GM12801 (cell line): ENCODE data around the gene GLIS1.

Experiments used
- TF ChIP-seq, protein P1 (sequence below): IDR thresholded peaks from one replicate; pipeline ENCODE4 v1.5.1; 2011; ENCODE audit warnings: control low read depth; ENCODE audit not compliant: insufficient read length; ENCODE audit errors: extremely low read depth

The GLIS1 gene

GRCh38 chr1:53505891-53506290 lies 233.1 kb downstream of the GLIS1 start:
- TF ChIP-seq, protein P1, sequence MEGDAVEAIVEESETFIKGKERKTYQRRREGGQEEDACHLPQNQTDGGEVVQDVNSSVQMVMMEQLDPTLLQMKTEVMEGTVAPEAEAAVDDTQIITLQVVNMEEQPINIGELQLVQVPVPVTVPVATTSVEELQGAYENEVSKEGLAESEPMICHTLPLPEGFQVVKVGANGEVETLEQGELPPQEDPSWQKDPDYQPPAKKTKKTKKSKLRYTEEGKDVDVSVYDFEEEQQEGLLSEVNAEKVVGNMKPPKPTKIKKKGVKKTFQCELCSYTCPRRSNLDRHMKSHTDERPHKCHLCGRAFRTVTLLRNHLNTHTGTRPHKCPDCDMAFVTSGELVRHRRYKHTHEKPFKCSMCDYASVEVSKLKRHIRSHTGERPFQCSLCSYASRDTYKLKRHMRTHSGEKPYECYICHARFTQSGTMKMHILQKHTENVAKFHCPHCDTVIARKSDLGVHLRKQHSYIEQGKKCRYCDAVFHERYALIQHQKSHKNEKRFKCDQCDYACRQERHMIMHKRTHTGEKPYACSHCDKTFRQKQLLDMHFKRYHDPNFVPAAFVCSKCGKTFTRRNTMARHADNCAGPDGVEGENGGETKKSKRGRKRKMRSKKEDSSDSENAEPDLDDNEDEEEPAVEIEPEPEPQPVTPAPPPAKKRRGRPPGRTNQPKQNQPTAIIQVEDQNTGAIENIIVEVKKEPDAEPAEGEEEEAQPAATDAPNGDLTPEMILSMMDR: no peak

GRCh38 chr1:53505401-53505800 lies 233.6 kb downstream of the GLIS1 start:
- TF ChIP-seq, protein P1: no peak

DNA sequence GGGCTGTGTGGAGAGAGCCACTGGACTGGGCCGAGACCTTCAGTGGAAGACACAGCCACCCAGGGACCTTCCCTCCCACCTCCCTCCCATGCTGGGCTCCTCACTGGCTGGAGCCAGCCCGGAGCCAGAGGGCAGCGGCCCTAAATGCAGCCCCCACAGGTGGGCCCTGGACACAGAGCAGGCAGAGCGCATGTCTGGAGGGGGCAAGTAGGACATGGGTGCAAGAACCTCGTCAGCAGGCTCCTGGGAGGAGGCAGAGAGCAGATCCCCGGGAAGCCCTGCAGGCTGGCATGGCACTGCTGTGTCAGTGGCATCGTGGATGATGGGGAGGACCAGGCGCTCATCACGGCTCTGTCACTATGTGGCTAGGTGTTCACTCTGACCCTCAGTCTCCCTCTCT lies 234.1 kb downstream of the GLIS1 start:
- TF ChIP-seq, protein P1: no peak

GRCh38 chr1:53503433-53504217 lies 235.3 kb downstream of the GLIS1 start:
- TF ChIP-seq, protein P1: no peak

DNA sequence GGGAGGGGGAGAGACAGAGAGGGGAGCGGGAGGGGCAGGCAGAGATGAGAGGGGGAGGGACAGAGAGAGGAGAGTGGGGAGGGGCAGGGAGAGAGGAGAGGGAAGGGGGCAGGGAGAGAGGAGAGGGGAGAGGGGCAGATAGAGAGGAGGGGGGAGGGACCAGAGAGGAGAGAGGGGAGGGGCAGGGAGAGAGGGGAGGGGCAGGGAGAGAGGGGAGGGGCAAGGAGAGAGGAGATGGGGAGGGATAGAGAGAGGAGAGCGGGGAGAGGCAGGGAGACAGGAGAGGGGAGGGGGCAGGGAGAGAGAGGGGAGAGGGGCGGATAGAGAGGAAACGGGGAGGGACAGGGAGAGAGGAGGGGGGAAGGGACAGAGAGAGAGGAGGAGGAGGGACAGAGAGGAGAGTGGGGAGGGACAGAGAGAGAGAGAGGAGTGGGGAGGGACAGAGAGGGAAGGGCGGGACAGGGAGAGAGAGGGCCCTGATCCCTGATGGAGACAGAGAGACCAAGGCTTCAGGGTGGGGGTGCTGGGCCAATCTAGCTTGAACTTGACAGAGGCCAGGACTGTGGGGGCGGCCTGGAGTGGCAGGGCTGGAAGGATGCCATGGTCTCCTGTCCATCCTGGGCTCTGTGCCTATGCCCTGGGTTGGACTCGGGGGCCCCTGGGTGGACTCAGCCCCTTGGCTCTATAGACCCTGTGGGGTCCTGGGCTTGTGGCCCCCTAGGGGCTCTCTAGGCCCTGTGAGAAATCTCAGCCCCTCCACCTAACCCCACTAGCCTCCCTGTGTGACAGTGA lies 236.1 kb downstream of the GLIS1 start:
- TF ChIP-seq, protein P1: no peak

GRCh38 chr1:53501065-53502005 lies 237.6 kb downstream of the GLIS1 start:
- TF ChIP-seq, protein P1: no peak
